Measurements from ENCODE around the gene MIER2.
"Not testable (repeated sequence)": the region's sequence is repeated elsewhere in the genome, so short reads cannot be mapped to it uniquely, and the experiment has no call there.

MIER2 gene

DNA sequence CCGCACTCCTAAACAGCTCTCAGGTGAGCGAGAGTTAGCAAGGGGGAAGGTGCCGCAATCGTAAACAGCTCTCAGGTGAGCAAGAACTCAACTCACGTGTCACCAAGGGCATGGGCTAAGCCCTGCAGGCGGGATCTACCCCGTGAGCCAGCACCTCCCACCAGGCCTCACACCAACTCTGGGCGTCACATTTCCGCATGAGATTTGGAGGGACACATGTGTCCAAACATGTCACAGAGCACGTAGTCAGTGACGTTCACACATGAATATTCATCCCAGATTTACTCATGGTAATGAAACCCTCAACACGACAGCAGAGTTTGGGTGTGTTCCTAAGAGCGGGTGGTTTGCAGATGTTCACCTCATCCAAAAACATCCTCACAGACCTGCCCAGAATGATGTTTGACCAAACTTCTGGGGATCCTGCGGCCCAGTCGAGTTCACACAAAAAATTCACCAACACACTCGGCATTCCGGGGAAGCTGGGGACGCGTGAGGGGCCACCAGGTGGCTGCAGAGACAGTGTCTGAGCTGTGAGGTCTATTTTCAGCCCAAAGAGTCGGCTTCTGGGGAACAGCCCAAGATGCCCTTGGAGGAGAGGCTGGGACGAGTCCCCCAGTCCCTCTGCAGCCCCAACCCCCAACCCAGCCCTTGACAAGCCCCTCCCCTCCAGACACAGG lies 44.8 kb upstream of the MIER2 start:
- peak; percentile 20 for DNase-seq (ENCODE audit: low read depth)
- no peak overlapping the region for H3K4me3 ChIP-seq (ENCODE audit: low read length)
- TF ChIP-seq CTCF (conservative IDR thresholded peaks at IDR 0.05; ENCODE audit: low read length) = no peak

DNA sequence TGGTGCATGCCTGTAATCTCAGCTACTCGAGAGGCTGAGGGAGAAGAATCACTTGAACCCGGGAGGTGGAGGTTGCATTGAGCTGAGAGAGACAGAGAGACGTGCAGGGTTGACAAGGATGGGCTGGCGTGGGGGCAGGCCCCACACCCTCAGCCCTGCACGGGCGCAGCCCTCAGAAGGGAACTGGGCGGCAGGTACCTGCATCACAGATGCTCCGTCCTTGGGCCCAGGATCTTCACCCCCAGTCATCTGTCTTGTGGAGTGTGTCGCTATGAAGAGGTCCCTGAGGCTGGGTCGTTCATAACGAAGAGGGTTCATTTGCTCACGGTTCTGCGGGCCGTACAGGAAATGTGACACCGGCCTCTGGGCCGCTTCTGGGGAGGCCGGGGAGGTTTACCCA lies 44.1 kb upstream of the MIER2 start:
- TF ChIP-seq CTCF (conservative IDR thresholded peaks at IDR 0.05; ENCODE audit: low read length) = no peak

DNA sequence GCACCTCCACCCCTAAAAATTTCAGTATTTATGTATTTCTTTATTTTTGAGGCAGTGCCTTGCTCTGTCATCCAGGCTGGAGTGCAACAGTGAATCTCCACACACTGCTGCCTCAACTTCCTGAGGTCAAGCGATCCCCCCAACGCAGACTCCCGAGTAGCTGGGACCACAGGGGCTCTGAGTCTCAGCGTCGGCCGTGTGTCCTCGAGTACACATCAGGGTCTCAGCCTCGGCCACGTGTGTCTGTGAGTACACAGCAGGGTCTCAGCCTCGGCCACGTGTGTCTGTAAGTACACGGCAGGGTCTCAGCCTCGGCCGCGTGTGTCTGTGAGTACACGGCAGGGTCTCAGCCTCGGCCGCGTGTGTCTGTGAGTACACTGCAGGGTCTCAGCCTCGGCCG lies 43.2 kb upstream of the MIER2 start:
- DNase-seq (ENCODE audit: low read depth) = no peak
- H3K4me3 ChIP-seq (ENCODE audit: low read length) = no peak overlapping the region
- no peak for TF ChIP-seq CTCF (conservative IDR thresholded peaks at IDR 0.05; ENCODE audit: low read length)

More for the DNA sequence above, 44.1 kb upstream of the MIER2 start:
- DNase-seq (ENCODE audit: low read depth) = no peak
- no peak overlapping the region for H3K4me3 ChIP-seq (ENCODE audit: low read length)

DNA sequence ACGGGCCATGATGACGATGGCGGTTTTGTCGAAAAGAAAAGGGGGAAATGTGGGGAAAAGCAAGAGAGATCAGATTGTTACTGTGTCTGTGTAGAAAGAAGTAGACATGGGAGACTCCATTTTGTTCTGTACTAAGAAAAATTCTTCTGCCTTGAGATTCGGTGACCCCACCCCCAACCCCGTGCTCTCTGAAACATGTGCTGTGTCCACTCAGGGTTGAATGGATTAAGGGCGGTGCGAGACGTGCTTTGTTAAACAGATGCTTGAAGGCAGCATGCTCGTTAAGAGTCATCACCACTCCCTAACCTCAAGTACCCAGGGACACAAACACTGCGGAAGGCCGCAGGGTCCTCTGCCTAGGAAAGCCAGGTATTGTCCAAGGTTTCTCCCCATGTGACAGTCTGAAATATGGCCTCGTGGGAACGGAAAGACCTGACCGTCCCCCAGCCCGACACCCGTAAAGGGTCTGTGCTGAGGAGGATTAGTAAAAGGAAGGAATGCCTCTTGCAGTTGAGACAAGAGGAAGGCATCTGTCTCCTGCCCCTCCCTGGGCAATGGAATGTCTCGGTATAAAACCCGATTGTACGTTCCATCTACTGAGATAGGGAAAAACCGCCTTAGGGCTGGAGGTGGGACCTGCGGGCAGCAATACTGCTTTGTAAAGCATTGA lies 42.2 kb upstream of the MIER2 start:
- DNase-seq (ENCODE audit: low read depth) = not testable (repeated sequence)

GRCh38 chr19:386189-386588 lies 41.6 kb upstream of the MIER2 start:
- TF ChIP-seq CTCF (conservative IDR thresholded peaks at IDR 0.05; ENCODE audit: low read length) = 0 out of 2 replicates have a peak, but pooled peaks have one; percentile 5
- not testable (repeated sequence) for DNase-seq (ENCODE audit: low read depth); H3K4me3 ChIP-seq (ENCODE audit: low read length)

More for the DNA sequence above, 42.2 kb upstream of the MIER2 start:
- H3K4me3 ChIP-seq (ENCODE audit: low read length) = not testable (repeated sequence)

GRCh38 chr19:384799-385169 lies 40.2 kb upstream of the MIER2 start:
- H3K4me3 ChIP-seq (ENCODE audit: low read length) = no peak overlapping the region

More at GRCh38 chr19:384799-385169, 40.2 kb upstream of the MIER2 start:
- no peak for DNase-seq (ENCODE audit: low read depth)
- no peak for TF ChIP-seq CTCF (conservative IDR thresholded peaks at IDR 0.05; ENCODE audit: low read length)

All from AG10803 (cell line).